ENCODE results near the gene ITIH1.
"Not testable (repeated sequence)": the region's sequence is repeated elsewhere in the genome, so short reads cannot be mapped to it uniquely, and the experiment has no call there.

The ITIH1 gene

GRCh38 chr3:52774901-52775864 is 2.2 kb upstream of the ITIH1 start:
- no peak for DNase-seq

- DNase-seq: no peak
These were observed 1.5 kb upstream of the ITIH1 start for GRCh38 chr3:52775877-52776276.

GRCh38 chr3:52776486-52776885 is 913 bp upstream of the ITIH1 start:
- not testable (repeated sequence) for DNase-seq

- DNase-seq: no peak
These were observed 783 bp downstream of the ITIH1 start for GRCh38 chr3:52777959-52778805.

- DNase-seq: no peak
These were observed 1.8 kb downstream of the ITIH1 start for GRCh38 chr3:52779011-52779836.

GRCh38 chr3:52779837-52780585 is 2.6 kb downstream of the ITIH1 start:
- DNase-seq: no peak

- no peak for DNase-seq
These were observed 4.3 kb downstream of the ITIH1 start for GRCh38 chr3:52781741-52782140.

- DNase-seq: no peak
These were observed 5.2 kb downstream of the ITIH1 start for GRCh38 chr3:52782412-52783210.

GRCh38 chr3:52783211-52783555 is 5.8 kb downstream of the ITIH1 start:
- DNase-seq: no peak

GRCh38 chr3:52784021-52784621 is 6.7 kb downstream of the ITIH1 start:
- no peak for DNase-seq

GRCh38 chr3:52784931-52785590 is 7.7 kb downstream of the ITIH1 start:
- no peak for DNase-seq

GRCh38 chr3:52786330-52787215 is 9.2 kb downstream of the ITIH1 start:
- DNase-seq: no peak

- no peak for DNase-seq
These were observed 9.8 kb downstream of the ITIH1 start for GRCh38 chr3:52787246-52787645.

- no peak for DNase-seq
These were observed 10.6 kb downstream of the ITIH1 start for GRCh38 chr3:52787672-52788625.

GRCh38 chr3:52788890-52789745 is 11.7 kb downstream of the ITIH1 start:
- no peak for DNase-seq

- no peak for DNase-seq
These were observed 12.3 kb downstream of the ITIH1 start for GRCh38 chr3:52789746-52790040.

GRCh38 chr3:52790337-52790736 is 12.9 kb downstream of the ITIH1 start:
- no peak for DNase-seq
